OCI-LY1 (cell line): Measurements from ENCODE around the gene C2orf68.
"Not testable (repeated sequence)": the region's sequence is repeated elsewhere in the genome, so short reads cannot be mapped to it uniquely, and the experiment has no call there.

Experiments used
- H2AFZ ChIP-seq: fragments of 200-600 bp; sonication (generic), shearing (Covaris generic); 2 replicates; pipeline ENCODE4 v1.6.0; 2014; ENCODE audit warnings: antibody characterized with exemption, mild to moderate bottlenecking, low read length
- H3F3A ChIP-seq: fragments of 200-600 bp; sonication (generic), shearing (Covaris generic); 2 replicates; pipeline ENCODE4 v1.6.0; 2014; ENCODE audit warnings: mild to moderate bottlenecking, antibody characterized with exemption, low read length, moderate library complexity; ENCODE audit not compliant: insufficient read depth
- H3K27ac ChIP-seq: fragments of 200-600 bp; sonication (generic); 2 replicates; pipeline ENCODE4 v1.5.1; 2014; ENCODE audit warnings: low read length, mixed run types, mild to moderate bottlenecking, low read depth; ENCODE audit not compliant: poor library complexity, severe bottlenecking
- H3K27me3 ChIP-seq: fragments of 200-600 bp; sonication (generic); 2 replicates; pipeline ENCODE4 v1.6.0; 2014; ENCODE audit warnings: antibody characterized with exemption, mild to moderate bottlenecking, low read length, moderate library complexity; ENCODE audit not compliant: insufficient read depth
- H3K36me3 ChIP-seq: fragments of 200-600 bp; sonication (generic); 2 replicates; pipeline ENCODE4 v1.6.1; 2014; ENCODE audit warnings: mild to moderate bottlenecking, antibody characterized with exemption, low read length, moderate library complexity, mixed read lengths; ENCODE audit not compliant: insufficient read depth
- H3K4me1 ChIP-seq: fragments of 200-600 bp; sonication (generic); 2 replicates; pipeline ENCODE4 v1.5.1; 2014; ENCODE audit warnings: mild to moderate bottlenecking, low read length, moderate library complexity; ENCODE audit not compliant: insufficient read depth, severe bottlenecking
- H3K4me2 ChIP-seq: fragments of 200-600 bp; sonication (generic), shearing (Covaris generic); 2 replicates; pipeline ENCODE4 v1.6.1; 2014; ENCODE audit warnings: low read length
- H3K4me3 ChIP-seq: fragments of 200-600 bp; sonication (generic); 2 replicates; pipeline ENCODE4 v1.5.1; 2014; ENCODE audit warnings: low read length, low read depth, mild to moderate bottlenecking, mixed read lengths; ENCODE audit not compliant: poor library complexity, severe bottlenecking
- H3K79me2 ChIP-seq: fragments of 200-600 bp; shearing (Covaris generic); 2 replicates; pipeline ENCODE4 v1.6.1; 2016; ENCODE audit warnings: mixed run types, low read length, mixed read lengths; ENCODE audit not compliant: insufficient read depth
- H3K9ac ChIP-seq: fragments of 200-600 bp; sonication (generic), shearing (Covaris generic); 2 replicates; pipeline ENCODE4 v1.6.1; 2014; ENCODE audit warnings: mild to moderate bottlenecking, low read length, mixed read lengths
- H3K9me2 ChIP-seq: fragments of 200-600 bp; sonication (generic), shearing (Covaris generic); 2 replicates; pipeline ENCODE4 v1.6.1; 2014; ENCODE audit warnings: low read depth, mild to moderate bottlenecking, low read length, mixed read lengths
- H3K9me3 ChIP-seq: fragments of 200-600 bp; shearing (Covaris generic); 2 replicates; pipeline ENCODE4 v1.6.1; 2014; ENCODE audit warnings: low read length, mixed read lengths
- H4K20me1 ChIP-seq: fragments of 200-600 bp; sonication (generic), shearing (Covaris generic); 2 replicates; pipeline ENCODE4 v1.6.0; 2016; ENCODE audit warnings: mild to moderate bottlenecking, low read length; ENCODE audit not compliant: insufficient read depth
- EZH2 ChIP-seq: fragments of 200-600 bp; sonication (generic), shearing (Covaris generic); IDR thresholded peaks from 2 replicates; pipeline ENCODE4 v1.8.0; 2017; ENCODE audit warnings: borderline replicate concordance, mixed run types, mild to moderate bottlenecking, antibody characterized with exemption, low read length, moderate library complexity, mixed read lengths
- TF ChIP-seq, protein P1 (sequence below): fragments of 200-600 bp; sonication (generic), shearing (Covaris generic); IDR thresholded peaks from 2 replicates; pipeline ENCODE4 v1.5.1; 2017; ENCODE audit warnings: mild to moderate bottlenecking, antibody characterized with exemption, low read length, moderate library complexity, mixed read lengths

C2orf68 gene

DNA sequence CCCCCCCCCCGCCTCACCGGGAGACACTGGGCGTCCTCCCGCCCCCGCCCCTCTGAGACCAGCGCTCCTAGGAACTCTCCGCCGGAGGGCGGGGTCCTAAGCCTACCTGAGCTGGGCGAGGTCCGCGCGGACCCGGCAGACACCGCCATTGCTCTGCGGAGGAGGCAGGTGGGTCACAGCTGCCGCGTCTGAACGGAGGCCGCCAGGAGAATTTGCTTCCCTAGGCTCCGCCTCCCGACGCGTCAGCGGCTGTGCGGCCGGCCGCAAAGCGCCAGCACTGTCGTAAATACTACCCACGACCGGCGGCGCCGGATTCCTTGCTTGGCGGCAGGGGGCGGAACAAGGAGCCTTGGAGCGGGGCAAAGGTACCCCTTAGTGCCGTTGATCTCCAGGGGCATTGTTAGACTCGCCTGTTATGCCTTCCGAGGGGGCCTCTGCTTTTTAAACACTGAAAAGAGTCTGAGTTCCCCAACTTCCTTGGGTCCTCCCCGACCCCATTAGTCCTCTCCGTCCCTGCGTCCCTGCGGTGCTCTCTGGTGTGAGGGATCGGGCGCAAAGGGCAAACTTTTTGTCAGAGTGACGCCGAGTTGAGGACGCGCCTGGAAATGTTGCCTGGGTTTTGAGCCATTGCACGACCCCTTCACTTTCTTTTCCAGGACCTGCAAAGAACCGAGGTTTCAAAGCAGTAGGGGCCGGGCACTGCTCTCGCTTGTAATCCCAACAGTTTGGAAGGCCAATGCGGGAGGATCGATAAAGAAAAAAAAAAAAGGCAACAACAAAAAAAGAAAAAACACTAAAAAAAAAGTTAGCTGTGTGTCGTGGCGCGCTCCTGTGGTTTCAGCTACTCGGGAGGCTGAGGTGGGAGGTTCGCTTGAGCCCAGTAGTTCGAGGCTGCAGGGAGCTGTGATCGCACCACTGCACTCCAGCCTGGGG is 50.3 kb downstream of the C2orf68 start, which contains the start of gene GGCX:
GGCX (minus strand) TSS at position 214 of the 933 bp plus-strand sequence; CDS start at position 149, 65 bp downstream.
- TF ChIP-seq, protein P1, sequence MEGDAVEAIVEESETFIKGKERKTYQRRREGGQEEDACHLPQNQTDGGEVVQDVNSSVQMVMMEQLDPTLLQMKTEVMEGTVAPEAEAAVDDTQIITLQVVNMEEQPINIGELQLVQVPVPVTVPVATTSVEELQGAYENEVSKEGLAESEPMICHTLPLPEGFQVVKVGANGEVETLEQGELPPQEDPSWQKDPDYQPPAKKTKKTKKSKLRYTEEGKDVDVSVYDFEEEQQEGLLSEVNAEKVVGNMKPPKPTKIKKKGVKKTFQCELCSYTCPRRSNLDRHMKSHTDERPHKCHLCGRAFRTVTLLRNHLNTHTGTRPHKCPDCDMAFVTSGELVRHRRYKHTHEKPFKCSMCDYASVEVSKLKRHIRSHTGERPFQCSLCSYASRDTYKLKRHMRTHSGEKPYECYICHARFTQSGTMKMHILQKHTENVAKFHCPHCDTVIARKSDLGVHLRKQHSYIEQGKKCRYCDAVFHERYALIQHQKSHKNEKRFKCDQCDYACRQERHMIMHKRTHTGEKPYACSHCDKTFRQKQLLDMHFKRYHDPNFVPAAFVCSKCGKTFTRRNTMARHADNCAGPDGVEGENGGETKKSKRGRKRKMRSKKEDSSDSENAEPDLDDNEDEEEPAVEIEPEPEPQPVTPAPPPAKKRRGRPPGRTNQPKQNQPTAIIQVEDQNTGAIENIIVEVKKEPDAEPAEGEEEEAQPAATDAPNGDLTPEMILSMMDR: no peak
- no peak for TF ChIP-seq EZH2
- Histone ChIP-seq H3K27me3 (no peaks in the 10 kb centered on the region), H2AFZ (no peak within 1 kb of the TSS), H3K9ac (peak within 1 kb of the TSS; percentile 77), H3K4me1 (peaks cover 25% of the 10 kb centered on the region), H3K79me2 (peaks cover 12% of the 10 kb centered on the region), H3F3A (no peaks in the 10 kb centered on the region), H3K4me2 (peak within 1 kb of the TSS; percentile 79), H3K9me2 (no peaks in the 10 kb centered on the region), H4K20me1 (no peaks in the 10 kb centered on the region), H3K27ac (peak within 1 kb of the TSS; percentile 68), H3K4me3 (peak within 1 kb of the TSS; percentile 71), H3K9me3 (no peaks in the 10 kb centered on the region), H3K36me3 (peaks cover 3% of the 10 kb centered on the region; the same call in 1 of the 2 replicates)

DNA sequence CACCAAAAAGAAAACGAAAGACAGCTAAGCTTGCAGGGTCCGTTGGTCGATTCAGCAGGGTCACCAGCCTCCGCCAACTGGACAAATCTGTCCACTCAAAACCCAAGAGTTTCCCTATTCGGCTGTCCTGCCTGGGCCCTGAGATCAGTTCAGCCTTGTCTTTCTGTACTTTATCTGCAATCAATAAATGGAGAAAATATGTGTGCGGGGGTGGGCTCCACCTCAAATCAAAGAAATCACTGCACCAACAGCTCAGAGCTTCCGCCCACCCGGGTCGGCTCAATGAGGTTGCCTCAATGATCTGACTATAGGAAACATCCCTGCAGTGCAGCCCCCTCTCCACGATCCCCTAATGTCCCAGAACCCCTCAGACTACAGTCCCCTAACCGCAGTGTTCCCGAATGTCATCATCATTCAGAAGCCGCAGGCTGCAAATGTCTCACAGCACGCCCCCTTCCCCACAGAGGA is 51.0 kb downstream of the C2orf68 start:
- H3F3A ChIP-seq: no peaks in the 10 kb centered on the region
- no peaks in the 10 kb centered on the region for H3K27me3 ChIP-seq
- peaks cover 25% of the 10 kb centered on the region for H3K4me1 ChIP-seq
- H3K9ac ChIP-seq: peak overlapping the region; percentile 77
- peaks cover 12% of the 10 kb centered on the region for H3K79me2 ChIP-seq
- H2AFZ ChIP-seq: no peak overlapping the region
- peak overlapping the region; percentile 79 for H3K4me2 ChIP-seq
- no peak overlapping the region for H3K27ac ChIP-seq
- peak overlapping the region; percentile 71 for H3K4me3 ChIP-seq
- H3K9me3 ChIP-seq: no peaks in the 10 kb centered on the region
- peaks cover 8% of the 10 kb centered on the region; the same call in 1 of the 2 replicates for H3K36me3 ChIP-seq
- H4K20me1 ChIP-seq: no peaks in the 10 kb centered on the region
- TF ChIP-seq, protein P1: no peak
- no peak for TF ChIP-seq EZH2
- no peaks in the 10 kb centered on the region for H3K9me2 ChIP-seq

DNA sequence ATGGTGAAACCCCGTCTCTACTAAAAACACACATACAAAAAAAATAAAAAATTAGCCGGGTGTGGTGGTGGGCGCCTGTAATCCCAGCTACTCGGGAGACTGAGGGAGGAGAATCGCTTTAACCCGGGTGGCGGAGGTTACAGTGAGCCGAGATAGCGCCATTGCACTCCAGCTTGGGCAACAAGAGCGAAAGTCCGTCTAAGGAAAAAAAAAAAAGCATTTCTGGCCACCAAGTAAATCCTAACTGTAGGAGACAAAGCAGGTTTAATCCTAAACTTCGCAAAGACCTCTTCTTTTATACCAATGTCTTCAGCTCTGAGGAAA is 51.5 kb downstream of the C2orf68 start:
- peaks cover 25% of the 10 kb centered on the region for H3K4me1 ChIP-seq
- H3F3A ChIP-seq, H2AFZ ChIP-seq, H3K27ac ChIP-seq, H3K36me3 ChIP-seq, H3K27me3 ChIP-seq, H3K9me2 ChIP-seq, H4K20me1 ChIP-seq, H3K9me3 ChIP-seq: not testable (repeated sequence)
- peak overlapping the region; percentile 77 for H3K9ac ChIP-seq
- peaks cover 12% of the 10 kb centered on the region for H3K79me2 ChIP-seq
- peak overlapping the region; percentile 71 for H3K4me3 ChIP-seq
- H3K4me2 ChIP-seq: peak overlapping the region; percentile 79
